Tongue (tissue), 2 donors: Measurements from ENCODE around the gene CHRM5. TPM values are rescaled to one million over a fixed set of nuclear protein-coding genes. Genes with fewer than 3 reads are reported as not detected.

ENCODE experiments used
- DNase-seq: peaks from one replicate; pipeline ENCODE4 v3.0.0-alpha.2; 2015
- total RNA-seq: library from RNA; depleted of rRNA; stranded (reverse); fragments of >200 nt; gene quantifications from one replicate; pipeline ENCODE4 v1.2.3, GENCODE V29; 2014

The CHRM5 gene, protein sequence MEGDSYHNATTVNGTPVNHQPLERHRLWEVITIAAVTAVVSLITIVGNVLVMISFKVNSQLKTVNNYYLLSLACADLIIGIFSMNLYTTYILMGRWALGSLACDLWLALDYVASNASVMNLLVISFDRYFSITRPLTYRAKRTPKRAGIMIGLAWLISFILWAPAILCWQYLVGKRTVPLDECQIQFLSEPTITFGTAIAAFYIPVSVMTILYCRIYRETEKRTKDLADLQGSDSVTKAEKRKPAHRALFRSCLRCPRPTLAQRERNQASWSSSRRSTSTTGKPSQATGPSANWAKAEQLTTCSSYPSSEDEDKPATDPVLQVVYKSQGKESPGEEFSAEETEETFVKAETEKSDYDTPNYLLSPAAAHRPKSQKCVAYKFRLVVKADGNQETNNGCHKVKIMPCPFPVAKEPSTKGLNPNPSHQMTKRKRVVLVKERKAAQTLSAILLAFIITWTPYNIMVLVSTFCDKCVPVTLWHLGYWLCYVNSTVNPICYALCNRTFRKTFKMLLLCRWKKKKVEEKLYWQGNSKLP
- not detected for total RNA-seq

DNA sequence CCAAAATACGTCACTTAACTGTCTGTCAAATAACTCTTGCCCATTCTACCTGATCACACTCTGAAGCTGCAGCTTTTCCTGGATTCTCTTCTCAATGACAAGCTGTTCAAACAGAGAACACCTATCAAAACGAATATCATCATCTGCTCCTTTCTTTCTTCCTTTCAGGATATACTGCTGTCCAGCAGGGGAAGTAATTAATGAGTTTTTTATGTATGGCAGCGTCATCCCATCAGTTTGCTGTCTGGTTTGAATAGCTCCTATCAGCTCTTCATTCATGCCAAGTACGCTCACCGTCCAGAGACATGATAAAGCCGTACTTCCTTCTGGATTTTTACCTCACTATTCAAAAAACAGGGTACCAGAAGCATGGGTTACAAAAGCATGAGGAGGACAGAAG lies at the start of gene CHRM5:
Gene CHRM5, plus strand, starts transcription at position 274 of the 400 bp plus-strand sequence. CDS start 94,221 bp downstream, outside the sequence.
- no peak for DNase-seq

- DNase-seq = no peak
Measured at GRCh38 chr15:33923446-33923845, 44.9 kb upstream of the CHRM5 start.

DNA sequence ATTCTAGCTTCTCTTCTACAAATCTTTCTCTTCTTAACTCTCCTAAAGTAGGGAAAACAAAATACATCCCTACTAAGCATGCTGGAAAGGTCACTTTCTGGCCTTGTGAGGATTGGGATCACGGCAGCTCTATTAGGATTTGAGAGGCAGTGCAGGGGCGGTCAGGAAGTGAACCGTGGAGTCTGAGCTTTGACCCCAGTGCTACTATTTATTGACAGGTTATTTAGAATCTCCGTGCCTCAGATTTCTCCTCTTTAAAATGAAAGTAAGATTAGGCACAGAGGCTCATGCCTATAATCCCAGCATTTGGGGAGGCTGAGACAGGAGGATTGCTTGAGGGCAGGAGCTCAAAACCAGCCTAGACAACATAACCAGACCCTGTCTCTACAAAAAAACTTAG lies 42.0 kb upstream of the CHRM5 start:
- DNase-seq = no peak

DNA sequence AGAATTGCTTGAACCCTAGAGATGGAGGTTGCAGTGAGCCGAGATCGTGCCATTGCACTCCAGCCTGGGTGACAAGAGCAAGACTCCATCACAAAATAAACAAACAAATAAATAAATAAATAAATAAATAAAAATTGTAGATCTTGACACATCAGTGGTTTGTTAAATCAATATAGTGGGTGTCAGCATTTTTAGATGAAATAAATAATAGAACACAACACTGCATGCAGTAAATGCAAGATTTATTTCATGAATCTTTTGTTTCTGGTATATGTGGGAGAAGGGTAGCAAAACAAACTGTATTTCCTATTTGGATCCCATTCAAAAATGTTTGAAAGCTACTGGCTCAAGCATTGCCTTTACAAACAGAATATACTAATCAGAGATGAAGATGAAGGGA lies 35.6 kb upstream of the CHRM5 start:
- no peak for DNase-seq

GRCh38 chr15:33934396-33934795 lies 33.9 kb upstream of the CHRM5 start:
- no peak for DNase-seq

DNA sequence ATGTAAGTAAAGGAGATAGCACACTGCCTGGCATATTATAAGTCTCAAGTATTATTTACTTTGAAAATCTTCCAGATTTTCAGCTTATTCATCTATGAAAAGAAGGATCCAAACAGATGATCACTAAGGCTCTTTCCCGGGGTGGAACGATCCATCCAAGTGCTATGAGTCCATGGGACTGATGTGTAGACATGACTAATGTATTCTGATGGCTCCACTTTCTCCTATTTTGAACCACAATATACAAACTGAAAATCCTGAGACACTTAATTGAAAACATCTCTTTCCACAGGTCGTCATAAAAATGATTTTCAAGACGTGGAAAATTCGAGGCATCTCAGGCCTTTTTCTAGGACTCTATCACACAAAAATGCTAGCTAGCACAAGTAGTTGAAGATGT lies 33.4 kb upstream of the CHRM5 start:
- DNase-seq = no peak

DNA sequence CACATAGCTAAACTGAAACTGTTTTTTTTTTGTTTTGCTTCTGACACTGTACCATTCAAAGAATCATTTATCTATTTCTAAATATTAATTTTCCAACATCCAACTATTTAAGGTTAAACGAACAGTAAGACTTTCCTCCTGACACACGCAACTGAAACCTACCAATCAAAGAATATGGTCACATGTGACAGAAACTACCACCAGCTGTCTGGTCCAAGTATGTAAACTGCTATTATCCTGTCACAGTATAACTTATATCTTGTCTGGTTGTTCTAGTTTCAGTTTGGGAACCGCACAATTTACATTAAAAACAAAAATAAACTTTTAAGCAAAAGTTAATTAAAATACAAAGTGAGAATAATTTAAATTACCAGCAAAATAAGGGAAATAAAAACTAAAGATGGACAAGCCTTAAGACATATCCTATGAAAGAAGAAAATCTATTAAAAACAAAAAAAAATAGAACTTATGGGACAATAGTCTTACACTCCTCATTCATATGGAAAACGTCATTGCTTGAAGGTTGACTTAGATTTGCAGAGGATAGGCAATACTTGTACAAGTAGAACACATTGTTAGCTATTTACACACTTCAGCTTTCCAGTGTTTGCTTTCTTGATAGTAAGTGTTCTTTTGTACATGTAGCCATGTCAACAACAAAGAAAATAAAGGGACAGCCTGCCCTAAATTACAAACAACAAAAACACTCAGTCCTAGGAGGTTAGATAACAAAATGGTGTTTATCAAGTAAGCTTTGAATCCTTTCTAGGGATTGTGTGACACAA lies 26.8 kb upstream of the CHRM5 start:
- DNase-seq = no peak

GRCh38 chr15:33946152-33946551 lies 22.1 kb upstream of the CHRM5 start:
- DNase-seq = no peak

DNA sequence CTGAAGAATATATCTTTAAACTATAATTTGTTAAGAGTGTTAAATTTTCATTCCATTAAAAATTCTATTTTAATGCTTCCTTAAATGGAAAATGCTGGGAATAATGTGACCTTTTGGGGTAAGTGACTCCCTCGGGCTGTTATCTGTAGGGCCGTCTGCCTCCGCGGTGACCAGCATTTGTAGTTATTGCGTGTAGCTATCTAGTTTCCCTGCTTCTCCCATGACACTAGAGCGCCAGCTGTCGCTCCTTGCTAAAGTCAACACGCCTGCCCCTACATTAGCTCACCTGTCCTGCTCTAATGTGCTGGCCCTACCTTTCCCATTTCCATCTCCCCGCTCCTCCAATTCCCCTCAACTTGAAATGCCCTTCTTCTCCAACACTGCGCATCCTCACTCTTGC lies 12.4 kb upstream of the CHRM5 start:
- peak; percentile 37 for DNase-seq

- no peak for DNase-seq
Measured at GRCh38 chr15:33956397-33956796, 11.9 kb upstream of the CHRM5 start.

- DNase-seq = no peak
Measured at GRCh38 chr15:33959844-33960548, 8.3 kb upstream of the CHRM5 start.

GRCh38 chr15:33960549-33960935 lies 7.8 kb upstream of the CHRM5 start:
- no peak for DNase-seq

- DNase-seq = peak; percentile 18
Measured at GRCh38 chr15:33963831-33964664, 4.2 kb upstream of the CHRM5 start.

- no peak for DNase-seq
Measured at GRCh38 chr15:33964665-33965040, 3.6 kb upstream of the CHRM5 start.

DNA sequence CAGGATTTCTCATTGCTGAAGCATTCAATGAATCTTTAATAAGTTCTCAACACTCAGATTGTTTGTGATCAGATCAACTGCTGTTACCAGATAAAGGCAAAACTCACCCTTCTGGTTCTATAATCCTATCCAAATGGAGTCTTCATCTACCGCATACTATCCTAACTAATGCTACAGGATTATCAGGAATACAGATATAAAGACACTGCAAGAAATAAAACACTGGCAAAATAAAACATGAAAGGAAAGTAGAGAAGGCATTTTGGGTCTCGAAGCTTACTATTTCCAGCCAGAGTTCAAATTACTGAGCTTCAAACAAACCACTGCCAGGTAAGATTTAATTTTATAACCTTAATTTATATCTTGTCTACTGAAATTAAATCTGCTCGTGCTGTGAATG lies 524 bp downstream of the CHRM5 start:
- no peak for DNase-seq

DNA sequence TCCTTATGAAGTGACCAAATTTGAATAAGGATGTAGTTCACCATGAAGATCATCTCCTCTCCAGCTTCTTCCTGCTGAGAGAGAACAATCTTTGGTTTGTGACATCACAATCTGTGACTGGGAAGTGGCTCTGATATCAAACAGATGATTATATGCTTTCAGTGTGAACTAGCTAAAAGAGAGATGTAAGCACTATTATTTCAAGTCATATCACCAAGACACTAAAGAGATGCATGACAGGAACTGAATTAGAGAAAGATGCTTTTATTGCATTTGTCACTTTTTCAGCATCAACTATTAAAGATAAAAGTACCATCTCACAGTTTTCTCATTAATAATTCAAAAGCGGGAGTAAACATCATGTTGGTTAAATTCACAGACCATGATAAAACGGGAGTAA lies 3.5 kb downstream of the CHRM5 start:
- DNase-seq = no peak

- DNase-seq = no peak
Measured at GRCh38 chr15:33975022-33975565, 6.8 kb downstream of the CHRM5 start.

DNA sequence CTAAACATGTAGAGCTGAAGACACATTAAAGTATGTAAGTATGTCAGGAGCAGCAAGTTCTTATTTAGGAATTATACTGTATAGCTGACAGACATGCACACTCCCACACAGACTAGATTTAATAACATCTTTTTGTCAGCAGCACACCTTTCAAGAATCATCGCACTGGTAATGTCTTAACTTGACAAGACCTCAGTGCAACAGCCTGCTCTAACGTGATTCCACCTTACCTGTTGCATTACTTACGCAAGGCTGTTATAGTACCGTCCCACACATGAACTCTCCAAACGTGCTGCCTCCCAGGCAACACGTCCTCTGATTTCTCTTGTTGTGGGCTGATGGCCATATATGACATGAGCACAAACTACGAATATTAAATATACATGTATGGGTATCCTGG lies 11.9 kb downstream of the CHRM5 start:
- DNase-seq = peak; percentile 32

- DNase-seq = no peak
Measured at GRCh38 chr15:33982516-33982915, 14.2 kb downstream of the CHRM5 start.

DNA sequence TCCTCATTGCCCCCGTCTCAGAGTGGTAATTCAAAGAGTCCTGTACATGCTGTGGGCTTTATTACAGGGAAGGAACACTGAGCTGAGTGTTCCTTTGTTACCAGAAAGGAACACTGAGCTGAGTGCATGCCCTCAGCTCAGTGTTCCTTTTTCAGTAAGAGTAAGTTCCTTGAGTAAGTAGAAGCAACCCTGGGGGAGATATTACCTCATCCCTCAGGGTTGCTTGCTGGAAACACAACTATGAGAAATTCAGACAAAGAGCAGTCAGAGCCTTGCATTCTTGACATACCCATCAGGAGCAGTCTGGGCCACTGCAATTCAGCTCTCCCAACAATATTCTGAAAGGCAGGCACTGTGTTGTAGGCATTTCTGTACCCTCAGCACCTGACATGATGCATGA lies 17.0 kb downstream of the CHRM5 start:
- DNase-seq = no peak

- no peak for DNase-seq
Measured at GRCh38 chr15:33985751-33986150, 17.5 kb downstream of the CHRM5 start.

- no peak for DNase-seq
Measured at GRCh38 chr15:33987444-33987843, 19.1 kb downstream of the CHRM5 start.
